Measurements from ENCODE around the gene MOSMO.

MOSMO gene

DNA sequence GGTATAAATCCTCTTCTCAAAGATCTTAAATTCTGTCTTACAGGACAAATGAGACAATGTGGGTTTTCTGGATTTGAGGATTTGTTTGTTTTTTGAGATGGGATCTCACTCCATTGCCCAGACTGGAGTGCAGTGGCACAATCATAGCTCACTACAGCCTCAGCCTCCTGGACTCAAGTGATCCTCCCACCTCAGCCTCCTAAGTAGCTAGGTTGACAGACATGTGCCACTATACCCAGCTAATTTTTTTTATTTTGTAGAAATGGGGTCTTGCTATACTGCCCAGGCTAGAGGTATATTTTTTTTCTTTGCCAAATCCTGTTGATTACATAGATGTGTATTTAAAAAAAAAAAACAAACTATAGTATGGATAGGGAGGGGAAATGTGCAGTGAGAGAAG is 122.6 kb downstream of the MOSMO start:
- H3K4me3 ChIP-seq (ENCODE audit: low read length) = no peak overlapping the region
- TF ChIP-seq, protein P1, sequence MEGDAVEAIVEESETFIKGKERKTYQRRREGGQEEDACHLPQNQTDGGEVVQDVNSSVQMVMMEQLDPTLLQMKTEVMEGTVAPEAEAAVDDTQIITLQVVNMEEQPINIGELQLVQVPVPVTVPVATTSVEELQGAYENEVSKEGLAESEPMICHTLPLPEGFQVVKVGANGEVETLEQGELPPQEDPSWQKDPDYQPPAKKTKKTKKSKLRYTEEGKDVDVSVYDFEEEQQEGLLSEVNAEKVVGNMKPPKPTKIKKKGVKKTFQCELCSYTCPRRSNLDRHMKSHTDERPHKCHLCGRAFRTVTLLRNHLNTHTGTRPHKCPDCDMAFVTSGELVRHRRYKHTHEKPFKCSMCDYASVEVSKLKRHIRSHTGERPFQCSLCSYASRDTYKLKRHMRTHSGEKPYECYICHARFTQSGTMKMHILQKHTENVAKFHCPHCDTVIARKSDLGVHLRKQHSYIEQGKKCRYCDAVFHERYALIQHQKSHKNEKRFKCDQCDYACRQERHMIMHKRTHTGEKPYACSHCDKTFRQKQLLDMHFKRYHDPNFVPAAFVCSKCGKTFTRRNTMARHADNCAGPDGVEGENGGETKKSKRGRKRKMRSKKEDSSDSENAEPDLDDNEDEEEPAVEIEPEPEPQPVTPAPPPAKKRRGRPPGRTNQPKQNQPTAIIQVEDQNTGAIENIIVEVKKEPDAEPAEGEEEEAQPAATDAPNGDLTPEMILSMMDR (IDR thresholded peaks at IDR 0.05; ENCODE audit: insufficient read depth, low read depth, low read length, missing control alignments) = no peak
- DNase-seq (ENCODE audit: low read depth) = no peak

GRCh38 chr16:22132801-22133200 is 124.9 kb downstream of the MOSMO start:
- no peak overlapping the region for H3K4me3 ChIP-seq (ENCODE audit: low read length)
- TF ChIP-seq, protein P1 (IDR thresholded peaks at IDR 0.05; ENCODE audit: insufficient read depth, low read depth, low read length, missing control alignments) = no peak
- no peak for DNase-seq (ENCODE audit: low read depth)
